ENCODE measurements around the gene GPR158.

Gene GPR158

DNA sequence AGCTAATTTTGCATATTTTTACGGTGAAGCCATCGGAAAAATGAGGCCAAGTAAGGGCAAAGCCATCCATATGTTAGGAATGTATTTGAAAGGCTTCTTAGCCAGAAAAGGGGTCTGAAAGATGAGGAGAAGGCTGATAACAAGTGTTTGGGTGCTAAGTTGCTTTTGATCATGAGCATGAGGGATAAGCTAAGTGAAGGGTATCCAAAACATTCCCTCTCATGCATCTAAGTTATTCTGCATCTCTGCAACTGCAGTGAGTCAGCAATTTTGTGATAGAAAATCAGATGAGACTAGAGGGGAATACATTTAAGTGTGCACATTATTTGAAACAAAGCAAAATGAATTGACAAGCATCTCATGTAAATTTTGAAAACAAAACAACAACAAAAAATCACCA lies 282.8 kb downstream of the GPR158 start:
- Histone ChIP-seq H3K4ac (ENCODE audit: low read depth, low read length) (no peak overlapping the region), H3K27me3 (ENCODE audit: insufficient read depth, low read length) (no peaks in the 10 kb centered on the region), H3K18ac (ENCODE audit: low read length) (no peak overlapping the region), H4K91ac (ENCODE audit: low read depth, low read length) (no peak overlapping the region), H4K12ac (ENCODE audit: low read depth, low read length) (no peak overlapping the region), H3K9me3 (ENCODE audit: insufficient read depth, low read depth, low read length) (no peaks in the 10 kb centered on the region), H3K23ac (ENCODE audit: low read length) (no peak overlapping the region), H2BK120ac (ENCODE audit: insufficient read depth, low read length, poor library complexity) (no peak overlapping the region), H3K36me3 (ENCODE audit: control insufficient read depth in 1 of 2, insufficient read depth in 2 of 2, low read length in 2 of 2) (no peaks in the 10 kb centered on the region), H3K14ac (ENCODE audit: low read length) (no peak overlapping the region), H3K4me3 (ENCODE audit: low read depth, low read length) (no peak overlapping the region), H2AK5ac (ENCODE audit: low read length) (no peak overlapping the region), H2BK5ac (ENCODE audit: low read depth, low read length, poor library complexity) (no peak overlapping the region), H3K4me1 (ENCODE audit: control insufficient read depth in 1 of 2, insufficient read depth in 2 of 2, low read length in 2 of 2) (no peaks in the 10 kb centered on the region), H3K9ac (ENCODE audit: low read length) (no peak overlapping the region), H3K27ac (ENCODE audit: low read depth, low read length) (no peak overlapping the region), H2AFZ (ENCODE audit: insufficient read depth, low read length, poor library complexity) (no peak overlapping the region), H3K79me2 (ENCODE audit: control insufficient read depth, insufficient read depth, low read length, poor library complexity) (no peaks in the 10 kb centered on the region), H2BK12ac (ENCODE audit: low read length) (no peak overlapping the region), H4K8ac (ENCODE audit: low read depth, low read length) (no peak overlapping the region), H3K79me1 (ENCODE audit: low read length) (no peaks in the 10 kb centered on the region), H3K4me2 (ENCODE audit: low read length) (no peak overlapping the region)
- no CpG with 5 or more reads among the region's 2 CpGs for WGBS (ENCODE audit: extremely low coverage, insufficient coverage, insufficient read length)
- peak in 1 of 2 donors; percentile 51 for DNase-seq

- no peaks in the 10 kb centered on the region for H3K9me3 ChIP-seq (ENCODE audit: insufficient read depth, low read depth, low read length)
- no CpG with 5 or more reads among the region's 20 CpGs for WGBS (ENCODE audit: extremely low coverage, insufficient coverage, insufficient read length)
Measured at GRCh38 chr10:25465582-25466372, 291.0 kb downstream of the GPR158 start.

DNA sequence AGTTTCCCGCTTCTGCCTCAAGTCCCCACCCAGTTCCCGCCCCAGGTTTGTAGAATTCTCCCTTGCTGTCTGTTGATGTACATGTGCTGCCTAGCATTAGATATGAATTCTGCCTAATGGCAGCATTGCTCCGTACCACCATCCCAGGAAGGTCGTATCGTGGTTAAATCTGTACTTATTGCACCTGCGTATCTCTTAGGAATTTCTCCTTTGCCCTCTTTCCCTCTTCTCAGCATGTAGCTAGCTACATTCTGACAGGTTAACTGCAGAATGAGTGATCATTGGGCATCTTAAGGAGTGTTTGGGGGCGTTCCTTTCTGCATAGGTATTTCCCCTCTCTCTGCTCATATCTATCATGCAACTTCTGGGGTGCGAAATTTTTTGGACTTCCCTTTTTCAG lies 293.1 kb downstream of the GPR158 start:
- H3K4ac ChIP-seq (ENCODE audit: low read depth, low read length) = no peak overlapping the region
- H4K8ac ChIP-seq (ENCODE audit: low read depth, low read length) = no peak overlapping the region
- H2AK5ac ChIP-seq (ENCODE audit: low read length) = no peak overlapping the region
- no peak overlapping the region for H3K4me2 ChIP-seq (ENCODE audit: low read length)
- no peaks in the 10 kb centered on the region for H3K4me1 ChIP-seq (ENCODE audit: control insufficient read depth in 1 of 2, insufficient read depth in 2 of 2, low read length in 2 of 2)
- H3K9me3 ChIP-seq (ENCODE audit: insufficient read depth, low read depth, low read length) = no peaks in the 10 kb centered on the region
- H3K79me1 ChIP-seq (ENCODE audit: low read length) = no peaks in the 10 kb centered on the region
- no peak overlapping the region for H3K4me3 ChIP-seq (ENCODE audit: low read depth, low read length)
- DNase-seq = peak; percentile 74 to 85
- H3K18ac ChIP-seq (ENCODE audit: low read length) = no peak overlapping the region
- H4K12ac ChIP-seq (ENCODE audit: low read depth, low read length) = no peak overlapping the region
- no peaks in the 10 kb centered on the region for H3K27me3 ChIP-seq (ENCODE audit: insufficient read depth, low read length)
- no peak overlapping the region for H2BK5ac ChIP-seq (ENCODE audit: low read depth, low read length, poor library complexity)
- H4K91ac ChIP-seq (ENCODE audit: low read depth, low read length) = no peak overlapping the region
- H2AFZ ChIP-seq (ENCODE audit: insufficient read depth, low read length, poor library complexity) = no peak overlapping the region
- WGBS (ENCODE audit: extremely low coverage, insufficient coverage, insufficient read length) = no CpG with 5 or more reads among the region's 8 CpGs
- no peak overlapping the region for H2BK12ac ChIP-seq (ENCODE audit: low read length)
- H3K79me2 ChIP-seq (ENCODE audit: control insufficient read depth, insufficient read depth, low read length, poor library complexity) = no peaks in the 10 kb centered on the region
- no peak overlapping the region for H3K14ac ChIP-seq (ENCODE audit: low read length)
- H2BK120ac ChIP-seq (ENCODE audit: insufficient read depth, low read length, poor library complexity) = no peak overlapping the region
- H3K27ac ChIP-seq (ENCODE audit: low read depth, low read length) = no peak overlapping the region
- no peak overlapping the region for H3K23ac ChIP-seq (ENCODE audit: low read length)
- H3K36me3 ChIP-seq (ENCODE audit: control insufficient read depth in 1 of 2, insufficient read depth in 2 of 2, low read length in 2 of 2) = no peaks in the 10 kb centered on the region
- H3K9ac ChIP-seq (ENCODE audit: low read length) = no peak overlapping the region

More at GRCh38 chr10:25465582-25466372, 291.0 kb downstream of the GPR158 start:
- Histone ChIP-seq H4K8ac (ENCODE audit: low read depth, low read length) (no peak overlapping the region), H2BK5ac (ENCODE audit: low read depth, low read length, poor library complexity) (no peak overlapping the region), H3K79me1 (ENCODE audit: low read length) (no peaks in the 10 kb centered on the region), H4K12ac (ENCODE audit: low read depth, low read length) (no peak overlapping the region), H3K18ac (ENCODE audit: low read length) (no peak overlapping the region), H3K4me3 (ENCODE audit: low read depth, low read length) (no peak overlapping the region), H3K27me3 (ENCODE audit: insufficient read depth, low read length) (no peaks in the 10 kb centered on the region), H3K9ac (ENCODE audit: low read length) (no peak overlapping the region), H3K14ac (ENCODE audit: low read length) (no peak overlapping the region), H3K4me2 (ENCODE audit: low read length) (no peak overlapping the region), H3K79me2 (ENCODE audit: control insufficient read depth, insufficient read depth, low read length, poor library complexity) (no peaks in the 10 kb centered on the region), H3K27ac (ENCODE audit: low read depth, low read length) (no peak overlapping the region), H2AFZ (ENCODE audit: insufficient read depth, low read length, poor library complexity) (no peak overlapping the region), H3K4ac (ENCODE audit: low read depth, low read length) (no peak overlapping the region), H4K91ac (ENCODE audit: low read depth, low read length) (no peak overlapping the region), H3K36me3 (ENCODE audit: control insufficient read depth in 1 of 2, insufficient read depth in 2 of 2, low read length in 2 of 2) (no peaks in the 10 kb centered on the region), H2AK5ac (ENCODE audit: low read length) (no peak overlapping the region), H3K23ac (ENCODE audit: low read length) (no peak overlapping the region), H3K4me1 (ENCODE audit: control insufficient read depth in 1 of 2, insufficient read depth in 2 of 2, low read length in 2 of 2) (no peaks in the 10 kb centered on the region), H2BK12ac (ENCODE audit: low read length) (no peak overlapping the region), H2BK120ac (ENCODE audit: insufficient read depth, low read length, poor library complexity) (no peak overlapping the region)
- peak; percentile 39 to 58 for DNase-seq

DNA sequence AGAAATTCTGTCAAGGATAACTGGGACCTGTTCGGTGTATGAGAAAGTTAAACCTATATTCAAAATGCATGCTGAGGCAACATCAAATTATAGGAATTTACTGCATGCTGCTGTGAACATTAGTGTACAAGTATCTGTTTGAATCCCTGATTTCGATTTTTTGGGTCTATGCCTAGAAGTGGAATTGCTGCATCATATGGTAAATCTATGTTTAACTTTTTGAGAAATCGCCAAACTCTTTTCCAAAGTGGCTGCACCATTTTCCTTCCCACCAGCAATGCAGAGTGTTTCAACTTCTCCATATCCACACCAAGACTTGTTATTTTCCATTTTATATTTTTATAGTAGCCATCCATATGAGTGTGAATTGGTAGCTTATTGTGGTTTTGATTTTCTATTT lies 306.7 kb downstream of the GPR158 start:
- no peak overlapping the region for H3K14ac ChIP-seq (ENCODE audit: low read length)
- no peaks in the 10 kb centered on the region for H3K9me3 ChIP-seq (ENCODE audit: insufficient read depth, low read depth, low read length)
- H3K4ac ChIP-seq (ENCODE audit: low read depth, low read length) = no peak overlapping the region
- H2AK5ac ChIP-seq (ENCODE audit: low read length) = no peak overlapping the region
- H3K4me2 ChIP-seq (ENCODE audit: low read length) = no peak overlapping the region
- H4K8ac ChIP-seq (ENCODE audit: low read depth, low read length) = no peak overlapping the region
- H4K12ac ChIP-seq (ENCODE audit: low read depth, low read length) = no peak overlapping the region
- DNase-seq = no peak
- H3K27me3 ChIP-seq (ENCODE audit: insufficient read depth, low read length) = no peaks in the 10 kb centered on the region
- H2BK12ac ChIP-seq (ENCODE audit: low read length) = no peak overlapping the region
- no peak overlapping the region for H3K23ac ChIP-seq (ENCODE audit: low read length)
- H3K9ac ChIP-seq (ENCODE audit: low read length) = no peak overlapping the region
- H3K36me3 ChIP-seq (ENCODE audit: control insufficient read depth in 1 of 2, insufficient read depth in 2 of 2, low read length in 2 of 2) = no peaks in the 10 kb centered on the region
- no peak overlapping the region for H3K4me3 ChIP-seq (ENCODE audit: low read depth, low read length)
- H2AFZ ChIP-seq (ENCODE audit: insufficient read depth, low read length, poor library complexity) = no peak overlapping the region
- H3K18ac ChIP-seq (ENCODE audit: low read length) = no peak overlapping the region
- no peaks in the 10 kb centered on the region for H3K79me1 ChIP-seq (ENCODE audit: low read length)
- WGBS (ENCODE audit: extremely low coverage, insufficient coverage, insufficient read length) = no CpG with 5 or more reads among the region's 3 CpGs
- no peaks in the 10 kb centered on the region for H3K4me1 ChIP-seq (ENCODE audit: control insufficient read depth in 1 of 2, insufficient read depth in 2 of 2, low read length in 2 of 2)
- no peak overlapping the region for H2BK5ac ChIP-seq (ENCODE audit: low read depth, low read length, poor library complexity)
- no peaks in the 10 kb centered on the region for H3K79me2 ChIP-seq (ENCODE audit: control insufficient read depth, insufficient read depth, low read length, poor library complexity)
- no peak overlapping the region for H2BK120ac ChIP-seq (ENCODE audit: insufficient read depth, low read length, poor library complexity)
- no peak overlapping the region for H3K27ac ChIP-seq (ENCODE audit: low read depth, low read length)
- H4K91ac ChIP-seq (ENCODE audit: low read depth, low read length) = no peak overlapping the region

Measured in trophoblast cell (in vitro differentiated cells and primary cell).